ENCODE measurements around the gene SHISAL2B.
"Not testable (repeated sequence)": the region's sequence is repeated elsewhere in the genome, so short reads cannot be mapped to it uniquely, and the experiment has no call there.

SHISAL2B gene

GRCh38 chr5:64671678-64672077 is 18.6 kb upstream of the SHISAL2B start:
- H3K9me3 ChIP-seq (ENCODE audit: low read length), result no peaks in the 10 kb centered on the region
- no peak overlapping the region for H2AFZ ChIP-seq (ENCODE audit: low read depth, low read length)
- H3K4me3 ChIP-seq (ENCODE audit: low read length), result no peak overlapping the region
- no peaks in the 10 kb centered on the region for H3K36me3 ChIP-seq (ENCODE audit: insufficient read depth, low read length)
- H3K27me3 ChIP-seq (ENCODE audit: insufficient read depth, low read length), result no peaks in the 10 kb centered on the region
- no peaks in the 10 kb centered on the region for H3K4me1 ChIP-seq (ENCODE audit: insufficient read depth, low read length)

GRCh38 chr5:64678374-64678773 is 11.9 kb upstream of the SHISAL2B start:
- Histone ChIP-seq H3K4me1 (ENCODE audit: insufficient read depth, low read length) (peaks cover 3% of the 10 kb centered on the region), H3K36me3 (ENCODE audit: insufficient read depth, low read length) (no peaks in the 10 kb centered on the region), H3K4me3 (ENCODE audit: low read length) (no peak overlapping the region), H3K9me3 (ENCODE audit: low read length) (no peaks in the 10 kb centered on the region), H3K27me3 (ENCODE audit: insufficient read depth, low read length) (no peaks in the 10 kb centered on the region), H2AFZ (ENCODE audit: low read depth, low read length) (no peak overlapping the region)

GRCh38 chr5:64680289-64680688 is 10.0 kb upstream of the SHISAL2B start:
- Histone ChIP-seq H3K27me3 (ENCODE audit: insufficient read depth, low read length) (peaks cover 3% of the 10 kb centered on the region), H3K4me3 (ENCODE audit: low read length) (no peak overlapping the region), H3K9me3 (ENCODE audit: low read length) (no peaks in the 10 kb centered on the region), H3K4me1 (ENCODE audit: insufficient read depth, low read length) (peaks cover 6% of the 10 kb centered on the region), H2AFZ (ENCODE audit: low read depth, low read length) (no peak overlapping the region), H3K36me3 (ENCODE audit: insufficient read depth, low read length) (no peaks in the 10 kb centered on the region)

- no peak overlapping the region for H3K4me3 ChIP-seq (ENCODE audit: low read length)
- peaks cover 24% of the 10 kb centered on the region for H3K27me3 ChIP-seq (ENCODE audit: insufficient read depth, low read length)
- no peak overlapping the region for H2AFZ ChIP-seq (ENCODE audit: low read depth, low read length)
- H3K36me3 ChIP-seq (ENCODE audit: insufficient read depth, low read length), result no peaks in the 10 kb centered on the region
- H3K9me3 ChIP-seq (ENCODE audit: low read length), result no peaks in the 10 kb centered on the region
- peaks cover 6% of the 10 kb centered on the region for H3K4me1 ChIP-seq (ENCODE audit: insufficient read depth, low read length)
These were observed 7.7 kb upstream of the SHISAL2B start for GRCh38 chr5:64682608-64683007.

- no peak overlapping the region for H2AFZ ChIP-seq (ENCODE audit: low read depth, low read length)
- H3K4me3 ChIP-seq (ENCODE audit: low read length), result no peak overlapping the region
- no peaks in the 10 kb centered on the region for H3K9me3 ChIP-seq (ENCODE audit: low read length)
- H3K27me3 ChIP-seq (ENCODE audit: insufficient read depth, low read length), result peaks cover 55% of the 10 kb centered on the region
- H3K36me3 ChIP-seq (ENCODE audit: insufficient read depth, low read length), result no peaks in the 10 kb centered on the region
- peaks cover 10% of the 10 kb centered on the region for H3K4me1 ChIP-seq (ENCODE audit: insufficient read depth, low read length)
These were observed 4.4 kb upstream of the SHISAL2B start for GRCh38 chr5:64685866-64686265.

- H3K36me3 ChIP-seq (ENCODE audit: insufficient read depth, low read length), result no peaks in the 10 kb centered on the region
- no peak overlapping the region for H2AFZ ChIP-seq (ENCODE audit: low read depth, low read length)
- H3K4me1 ChIP-seq (ENCODE audit: insufficient read depth, low read length), result peaks cover 14% of the 10 kb centered on the region
- H3K9me3 ChIP-seq (ENCODE audit: low read length), result no peaks in the 10 kb centered on the region
- H3K27me3 ChIP-seq (ENCODE audit: insufficient read depth, low read length), result peaks cover 73% of the 10 kb centered on the region
- no peak overlapping the region for H3K4me3 ChIP-seq (ENCODE audit: low read length)
These were observed 1.9 kb upstream of the SHISAL2B start for GRCh38 chr5:64688391-64688790.

GRCh38 chr5:64688965-64689364 is 1.3 kb upstream of the SHISAL2B start:
- Histone ChIP-seq H3K9me3 (ENCODE audit: low read length) (no peaks in the 10 kb centered on the region), H3K27me3 (ENCODE audit: insufficient read depth, low read length) (peaks cover 76% of the 10 kb centered on the region), H3K4me1 (ENCODE audit: insufficient read depth, low read length) (peaks cover 10% of the 10 kb centered on the region), H3K36me3 (ENCODE audit: insufficient read depth, low read length) (no peaks in the 10 kb centered on the region), H3K4me3 (ENCODE audit: low read length) (no peak overlapping the region), H2AFZ (ENCODE audit: low read depth, low read length) (no peak overlapping the region)

- H3K4me1 ChIP-seq (ENCODE audit: insufficient read depth, low read length), result peaks cover 10% of the 10 kb centered on the region
- H3K27me3 ChIP-seq (ENCODE audit: insufficient read depth, low read length), result peaks cover 74% of the 10 kb centered on the region
- no peaks in the 10 kb centered on the region for H3K9me3 ChIP-seq (ENCODE audit: low read length)
- H2AFZ ChIP-seq (ENCODE audit: low read depth, low read length), result peak overlapping the region; percentile 100
- peak overlapping the region; percentile 42 for H3K4me3 ChIP-seq (ENCODE audit: low read length)
- H3K36me3 ChIP-seq (ENCODE audit: insufficient read depth, low read length), result no peaks in the 10 kb centered on the region
These were observed 243 bp upstream of the SHISAL2B start for GRCh38 chr5:64690104-64690416.

- H3K4me3 ChIP-seq (ENCODE audit: low read length), result no peak overlapping the region
- peaks cover 65% of the 10 kb centered on the region for H3K27me3 ChIP-seq (ENCODE audit: insufficient read depth, low read length)
These were observed 988 bp downstream of the SHISAL2B start for GRCh38 chr5:64691291-64691690.

GRCh38 chr5:64693636-64694035 is 3.3 kb downstream of the SHISAL2B start:
- H3K27me3 ChIP-seq (ENCODE audit: insufficient read depth, low read length), result peaks cover 43% of the 10 kb centered on the region

More at GRCh38 chr5:64691291-64691690, 988 bp downstream of the SHISAL2B start:
- Histone ChIP-seq H2AFZ (ENCODE audit: low read depth, low read length) (peak overlapping the region; percentile 100), H3K4me1 (ENCODE audit: insufficient read depth, low read length) (peaks cover 10% of the 10 kb centered on the region), H3K36me3 (ENCODE audit: insufficient read depth, low read length) (no peaks in the 10 kb centered on the region), H3K9me3 (ENCODE audit: low read length) (no peaks in the 10 kb centered on the region)

GRCh38 chr5:64696414-64696813 is 6.1 kb downstream of the SHISAL2B start:
- peaks cover 17% of the 10 kb centered on the region for H3K27me3 ChIP-seq (ENCODE audit: insufficient read depth, low read length)
- H3K4me1 ChIP-seq (ENCODE audit: insufficient read depth, low read length); H2AFZ ChIP-seq (ENCODE audit: low read depth, low read length); H3K36me3 ChIP-seq (ENCODE audit: insufficient read depth, low read length); H3K9me3 ChIP-seq (ENCODE audit: low read length); H3K4me3 ChIP-seq (ENCODE audit: low read length): not testable (repeated sequence)

More at GRCh38 chr5:64693636-64694035, 3.3 kb downstream of the SHISAL2B start:
- no peaks in the 10 kb centered on the region for H3K36me3 ChIP-seq (ENCODE audit: insufficient read depth, low read length)
- peaks cover 10% of the 10 kb centered on the region for H3K4me1 ChIP-seq (ENCODE audit: insufficient read depth, low read length)
- H3K4me3 ChIP-seq (ENCODE audit: low read length), result no peak overlapping the region
- H3K9me3 ChIP-seq (ENCODE audit: low read length), result no peaks in the 10 kb centered on the region
- H2AFZ ChIP-seq (ENCODE audit: low read depth, low read length), result no peak overlapping the region

GRCh38 chr5:64700765-64701164 is 10.5 kb downstream of the SHISAL2B start:
- Histone ChIP-seq H3K9me3 (ENCODE audit: low read length) (no peaks in the 10 kb centered on the region), H3K36me3 (ENCODE audit: insufficient read depth, low read length) (no peaks in the 10 kb centered on the region), H3K4me1 (ENCODE audit: insufficient read depth, low read length) (no peaks in the 10 kb centered on the region), H3K27me3 (ENCODE audit: insufficient read depth, low read length) (no peaks in the 10 kb centered on the region), H3K4me3 (ENCODE audit: low read length) (no peak overlapping the region), H2AFZ (ENCODE audit: low read depth, low read length) (no peak overlapping the region)

- H3K9me3 ChIP-seq (ENCODE audit: low read length); H3K4me1 ChIP-seq (ENCODE audit: insufficient read depth, low read length); H3K36me3 ChIP-seq (ENCODE audit: insufficient read depth, low read length); H3K4me3 ChIP-seq (ENCODE audit: low read length); H3K27me3 ChIP-seq (ENCODE audit: insufficient read depth, low read length); H2AFZ ChIP-seq (ENCODE audit: low read depth, low read length): not testable (repeated sequence)
These were observed 15.8 kb downstream of the SHISAL2B start for GRCh38 chr5:64706074-64706473.

GRCh38 chr5:64707191-64707590 is 16.9 kb downstream of the SHISAL2B start:
- H2AFZ ChIP-seq (ENCODE audit: low read depth, low read length), result no peak overlapping the region
- no peak overlapping the region for H3K4me3 ChIP-seq (ENCODE audit: low read length)
- no peaks in the 10 kb centered on the region for H3K36me3 ChIP-seq (ENCODE audit: insufficient read depth, low read length)
- H3K4me1 ChIP-seq (ENCODE audit: insufficient read depth, low read length), result no peaks in the 10 kb centered on the region
- no peaks in the 10 kb centered on the region for H3K27me3 ChIP-seq (ENCODE audit: insufficient read depth, low read length)
- no peaks in the 10 kb centered on the region for H3K9me3 ChIP-seq (ENCODE audit: low read length)

Data from neuron (in vitro differentiated cells).